Hepatocyte (in vitro differentiated cells): ENCODE results near the gene IFI44L.

Experiments
- EZH2 ChIP-seq: fragments of 200-600 bp; sonication (generic); IDR thresholded peaks from 2 replicates; pipeline ENCODE4 v1.6.1; 2016; ENCODE audit warnings: antibody characterized with exemption, mild to moderate bottlenecking, borderline replicate concordance
- EZH2phosphoT487 ChIP-seq: fragments of 200-600 bp; sonication (generic); IDR thresholded peaks from one replicate; pipeline ENCODE4 v1.6.1; 2018; ENCODE audit warnings: antibody characterized with exemption, mild to moderate bottlenecking, low read depth, moderate library complexity; ENCODE audit not compliant: unreplicated experiment, severe bottlenecking
- TF ChIP-seq, protein P1 (sequence below): fragments of 200-600 bp; sonication (generic); IDR thresholded peaks from 2 replicates; pipeline ENCODE4 v1.5.1; 2016; ENCODE audit warnings: antibody characterized with exemption, mild to moderate bottlenecking; ENCODE audit not compliant: poor library complexity

- TF ChIP-seq, protein P1, sequence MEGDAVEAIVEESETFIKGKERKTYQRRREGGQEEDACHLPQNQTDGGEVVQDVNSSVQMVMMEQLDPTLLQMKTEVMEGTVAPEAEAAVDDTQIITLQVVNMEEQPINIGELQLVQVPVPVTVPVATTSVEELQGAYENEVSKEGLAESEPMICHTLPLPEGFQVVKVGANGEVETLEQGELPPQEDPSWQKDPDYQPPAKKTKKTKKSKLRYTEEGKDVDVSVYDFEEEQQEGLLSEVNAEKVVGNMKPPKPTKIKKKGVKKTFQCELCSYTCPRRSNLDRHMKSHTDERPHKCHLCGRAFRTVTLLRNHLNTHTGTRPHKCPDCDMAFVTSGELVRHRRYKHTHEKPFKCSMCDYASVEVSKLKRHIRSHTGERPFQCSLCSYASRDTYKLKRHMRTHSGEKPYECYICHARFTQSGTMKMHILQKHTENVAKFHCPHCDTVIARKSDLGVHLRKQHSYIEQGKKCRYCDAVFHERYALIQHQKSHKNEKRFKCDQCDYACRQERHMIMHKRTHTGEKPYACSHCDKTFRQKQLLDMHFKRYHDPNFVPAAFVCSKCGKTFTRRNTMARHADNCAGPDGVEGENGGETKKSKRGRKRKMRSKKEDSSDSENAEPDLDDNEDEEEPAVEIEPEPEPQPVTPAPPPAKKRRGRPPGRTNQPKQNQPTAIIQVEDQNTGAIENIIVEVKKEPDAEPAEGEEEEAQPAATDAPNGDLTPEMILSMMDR, result no peak
- TF ChIP-seq EZH2 (no peak), EZH2phosphoT487 (no peak)
These were observed 13.0 kb downstream of the IFI44L start for GRCh38 chr1:78633209-78633608.
